Activated CD4-positive, alpha-beta T cell treated with anti-CD3 and anti-CD28 coated beads, Interleukin-2, amount 10 ng/mL, durations not matched to agents 24 days and 14 days (primary cell): ENCODE data around the gene RBBP4. TPM values are rescaled to one million over a fixed set of nuclear protein-coding genes. Genes with fewer than 3 reads are reported as not detected.
"Not testable (repeated sequence)": the region's sequence is repeated elsewhere in the genome, so short reads cannot be mapped to it uniquely, and the experiment has no call there.

Experiments
- DNase-seq: peaks from one replicate; pipeline ENCODE4 v3.0.0; 2022
- H3K27ac Mint-ChIP-seq: one replicate; pipeline ENCODE4 v1.8.0; 2022; ENCODE audit warnings: mild to moderate bottlenecking, mixed read lengths
- H3K27me3 Mint-ChIP-seq: one replicate; pipeline ENCODE4 v1.8.0; 2022; ENCODE audit warnings: mixed read lengths
- H3K36me3 Mint-ChIP-seq: one replicate; pipeline ENCODE4 v1.8.0; 2022; ENCODE audit warnings: low read depth, mild to moderate bottlenecking, mixed read lengths
- H3K4me1 Mint-ChIP-seq: one replicate; pipeline ENCODE4 v1.8.0; 2021; ENCODE audit warnings: mixed read lengths
- H3K4me3 Mint-ChIP-seq: one replicate; pipeline ENCODE4 v1.8.0; 2022; ENCODE audit warnings: mild to moderate bottlenecking, moderate library complexity, mixed read lengths
- H3K9me3 Mint-ChIP-seq: one replicate; pipeline ENCODE4 v1.8.0; 2021; ENCODE audit warnings: mixed read lengths
- intact Hi-C: fragments of 100-400 bp; cut with micrococcal nuclease; formaldehyde crosslinking; loops from one replicate; pipeline ENCODE4 v1.15.1; 2023
- total RNA-seq: library from RNA; stranded (reverse); gene quantifications from 2 replicates; pipeline ENCODE4 v1.2.3, GENCODE V29; 2022

RBBP4 gene
- total RNA-seq, 1 donor from 2014 or later, result 329 TPM

GRCh38 chr1:32626176-32626575 is 24.8 kb upstream of the RBBP4 start:
- Mint-ChIP-seq H3K4me3 (no peak overlapping the region), H3K27ac (no peak overlapping the region), H3K9me3 (peaks cover 5% of the 10 kb centered on the region), H3K36me3 (peaks cover 53% of the 10 kb centered on the region), H3K4me1 (peaks cover 30% of the 10 kb centered on the region), H3K27me3 (no peaks in the 10 kb centered on the region)
- DNase-seq, result no peak
- intact Hi-C loops, result loop anchor here (10.0 kb wide), 1 partner anchor 101 kb away; no protein-coding TSS in a partner anchor

GRCh38 chr1:32627596-32628162 is 23.3 kb upstream of the RBBP4 start:
- Mint-ChIP-seq H3K36me3 (peaks cover 42% of the 10 kb centered on the region), H3K27me3 (no peaks in the 10 kb centered on the region), H3K9me3 (peaks cover 5% of the 10 kb centered on the region), H3K27ac (peak overlapping the region; percentile 60), H3K4me3 (peak overlapping the region; percentile 60), H3K4me1 (peaks cover 27% of the 10 kb centered on the region)
- DNase-seq, result peak; percentile 76
- intact Hi-C loops, result loop anchor here (10.0 kb wide), 1 partner anchor 103 kb away; no protein-coding TSS in a partner anchor

GRCh38 chr1:32630173-32630572 is 20.8 kb upstream of the RBBP4 start:
- H3K27me3 Mint-ChIP-seq, DNase-seq, H3K9me3 Mint-ChIP-seq, H3K4me3 Mint-ChIP-seq, H3K27ac Mint-ChIP-seq, intact Hi-C loops: not testable (repeated sequence)
- Mint-ChIP-seq H3K36me3 (peaks cover 36% of the 10 kb centered on the region), H3K4me1 (peaks cover 13% of the 10 kb centered on the region)

- no peak overlapping the region for H3K27ac Mint-ChIP-seq
- DNase-seq, result no peak
- no peaks in the 10 kb centered on the region for H3K9me3 Mint-ChIP-seq
- H3K27me3 Mint-ChIP-seq, result no peaks in the 10 kb centered on the region
- no peak overlapping the region for H3K4me3 Mint-ChIP-seq
- intact Hi-C loops, result no loop called here
- peaks cover 5% of the 10 kb centered on the region for H3K4me1 Mint-ChIP-seq
- H3K36me3 Mint-ChIP-seq, result peaks cover 32% of the 10 kb centered on the region
Measured at GRCh38 chr1:32632829-32633228, 18.2 kb upstream of the RBBP4 start.

GRCh38 chr1:32635508-32636277 is 15.3 kb upstream of the RBBP4 start:
- no peaks in the 10 kb centered on the region for H3K9me3 Mint-ChIP-seq
- H3K36me3 Mint-ChIP-seq, result peaks cover 23% of the 10 kb centered on the region
- no peak for DNase-seq
- no peak overlapping the region for H3K4me3 Mint-ChIP-seq
- H3K4me1 Mint-ChIP-seq, result peaks cover 5% of the 10 kb centered on the region
- intact Hi-C loops, result no loop called here
- H3K27me3 Mint-ChIP-seq, result no peaks in the 10 kb centered on the region
- H3K27ac Mint-ChIP-seq, result no peak overlapping the region

GRCh38 chr1:32636914-32637645 is 13.9 kb upstream of the RBBP4 start:
- no peak for DNase-seq
- Mint-ChIP-seq H3K27me3 (no peaks in the 10 kb centered on the region), H3K9me3 (no peaks in the 10 kb centered on the region), H3K4me3 (no peak overlapping the region), H3K27ac (peak overlapping the region; percentile 69), H3K36me3 (peaks cover 23% of the 10 kb centered on the region), H3K4me1 (peaks cover 5% of the 10 kb centered on the region)
- intact Hi-C loops, result no loop called here

GRCh38 chr1:32639489-32640075 is 11.4 kb upstream of the RBBP4 start:
- Mint-ChIP-seq H3K36me3 (peaks cover 15% of the 10 kb centered on the region), H3K4me3 (no peak overlapping the region), H3K27me3 (no peaks in the 10 kb centered on the region), H3K27ac (no peak overlapping the region), H3K4me1 (peaks cover 2% of the 10 kb centered on the region), H3K9me3 (no peaks in the 10 kb centered on the region)
- DNase-seq, result no peak
- intact Hi-C loops, result no loop called here

- DNase-seq, H3K4me1 Mint-ChIP-seq, H3K27ac Mint-ChIP-seq, H3K9me3 Mint-ChIP-seq, H3K27me3 Mint-ChIP-seq, H3K4me3 Mint-ChIP-seq, H3K36me3 Mint-ChIP-seq, intact Hi-C loops: not testable (repeated sequence)
Measured at GRCh38 chr1:32642292-32642827, 8.6 kb upstream of the RBBP4 start.

GRCh38 chr1:32644426-32644825 is 6.6 kb upstream of the RBBP4 start:
- Mint-ChIP-seq H3K36me3 (peaks cover 10% of the 10 kb centered on the region), H3K4me1 (peaks cover 15% of the 10 kb centered on the region), H3K9me3 (no peaks in the 10 kb centered on the region), H3K27me3 (no peaks in the 10 kb centered on the region), H3K4me3 (no peak overlapping the region), H3K27ac (no peak overlapping the region)
- intact Hi-C loops, result no loop called here
- no peak for DNase-seq

- H3K27me3 Mint-ChIP-seq, result no peaks in the 10 kb centered on the region
- no peaks in the 10 kb centered on the region for H3K9me3 Mint-ChIP-seq
- peaks cover 25% of the 10 kb centered on the region for H3K36me3 Mint-ChIP-seq
- no peak for DNase-seq
- peak overlapping the region; percentile 99 for H3K4me3 Mint-ChIP-seq
- peaks cover 24% of the 10 kb centered on the region for H3K4me1 Mint-ChIP-seq
- intact Hi-C loops, result no loop called here
- peak overlapping the region; percentile 48 for H3K27ac Mint-ChIP-seq
Measured at GRCh38 chr1:32647308-32648134, 3.5 kb upstream of the RBBP4 start.

GRCh38 chr1:32650248-32650751 is 708 bp upstream of the RBBP4 start, which contains the start of gene ZBTB8OS:
TSS of gene ZBTB8OS (minus strand) at chr1:32650550. CDS start at chr1:32650529, 21 bp downstream.
- intact Hi-C loops, result loop anchor here (1.0 to 10.0 kb wide), 6 partner anchors 27 to 1585 kb away; partner anchors contain the start of genes PUM1, S100PBP and YARS1
- peaks cover 39% of the 10 kb centered on the region for H3K36me3 Mint-ChIP-seq
- no peaks in the 10 kb centered on the region for H3K9me3 Mint-ChIP-seq
- H3K4me3 Mint-ChIP-seq, result peak within 1 kb of the TSS; percentile 99
- no peaks in the 10 kb centered on the region for H3K27me3 Mint-ChIP-seq
- peak; percentile 96 for DNase-seq
- peak within 1 kb of the TSS; percentile 100 for H3K27ac Mint-ChIP-seq
- peaks cover 35% of the 10 kb centered on the region for H3K4me1 Mint-ChIP-seq

- H3K4me3 Mint-ChIP-seq, result peak overlapping the region; percentile 99
- H3K27ac Mint-ChIP-seq, result peak overlapping the region; percentile 100
- no peaks in the 10 kb centered on the region for H3K9me3 Mint-ChIP-seq
- no peaks in the 10 kb centered on the region for H3K27me3 Mint-ChIP-seq
- intact Hi-C loops, result loop anchor here (2.0 to 10.0 kb wide), 2 partner anchors 403 to 1587 kb away; partner anchors contain the start of gene PUM1
- H3K36me3 Mint-ChIP-seq, result peaks cover 44% of the 10 kb centered on the region
- peaks cover 37% of the 10 kb centered on the region for H3K4me1 Mint-ChIP-seq
- DNase-seq, result no peak
Measured at GRCh38 chr1:32651461-32652073, 559 bp downstream of the RBBP4 start.
